Vagina (tissue), 2 donors: ENCODE measurements around the gene ARHGEF40.
A peak's percentile ranks its signal among the peaks of the same experiment; 100 is the strongest.

Experiments
- POLR2A ChIP-seq, 2 donors: fragments of 450-650 bp; IDR thresholded peaks; one replicate each; pipeline ENCODE4 v1.6.1; 2017; ENCODE audit warnings: antibody characterized with exemption in 2 of 2, mild to moderate bottlenecking in 2 of 2, moderate library complexity in 2 of 2
- POLR2AphosphoS5 ChIP-seq, 2 donors: sonication (generic); formaldehyde crosslinking; IDR thresholded peaks; one replicate each; pipeline ENCODE4 v1.9.0; 2017; ENCODE audit warnings: antibody characterized with exemption in 2 of 2, mild to moderate bottlenecking in 2 of 2, low read depth in 1 of 2; ENCODE audit not compliant: insufficient read depth in 1 of 2
- TF ChIP-seq, protein P1 (sequence below), 3 experiments: fragments of 450-650 bp in 2 of 3; fragments of 200-600 bp in 1 of 3; sonication (generic) in 1 of 3; IDR thresholded peaks; one replicate each; pipeline ENCODE4 v1.5.1; 2017 to 2019; ENCODE audit warnings: antibody characterized with exemption in 3 of 3, mild to moderate bottlenecking in 2 of 3, moderate library complexity in 2 of 3

DNA sequence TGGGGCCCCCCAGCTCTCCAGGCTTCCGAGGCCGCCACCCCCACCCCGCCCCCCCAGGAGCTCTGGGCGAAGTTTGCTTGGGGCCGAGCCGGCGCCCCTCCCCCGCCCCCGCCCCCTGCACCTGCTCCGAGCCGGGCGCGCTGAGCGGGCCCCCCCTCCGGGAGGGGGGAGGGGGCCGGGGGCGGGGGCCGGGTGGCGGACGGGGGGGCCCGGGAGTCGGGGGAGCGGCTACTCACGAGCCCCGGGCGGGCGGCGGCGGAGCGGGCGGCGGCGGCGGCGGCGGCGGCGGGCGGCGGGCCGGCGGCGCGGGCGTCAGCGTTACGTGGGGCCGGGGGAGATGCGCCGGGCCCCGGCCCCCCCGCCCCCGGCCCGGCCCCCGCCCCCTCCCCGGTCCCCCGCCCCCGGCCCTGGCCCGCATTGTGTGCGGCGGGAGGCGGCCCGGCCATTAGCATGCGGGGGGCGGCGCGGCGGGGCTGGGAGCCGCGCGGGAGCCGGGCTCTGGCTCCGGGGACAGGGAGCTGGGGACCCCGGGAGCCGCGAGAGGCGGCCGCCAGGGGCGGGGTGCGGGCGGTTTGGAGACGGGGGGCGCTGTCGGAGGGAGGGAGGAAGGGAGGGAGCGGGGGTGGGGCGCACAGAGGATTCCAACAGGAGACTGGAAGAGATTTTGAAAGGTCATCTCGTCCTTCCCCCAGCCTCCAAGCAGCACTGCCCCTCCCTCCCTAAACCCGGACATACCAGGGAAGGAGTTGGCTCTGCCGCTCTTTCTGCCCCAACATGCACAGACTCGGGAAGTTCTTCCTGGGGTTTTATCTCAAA, 28.2 kb downstream of the ARHGEF40 start, which contains the start of gene ZNF219:
- TF ChIP-seq, protein P1, sequence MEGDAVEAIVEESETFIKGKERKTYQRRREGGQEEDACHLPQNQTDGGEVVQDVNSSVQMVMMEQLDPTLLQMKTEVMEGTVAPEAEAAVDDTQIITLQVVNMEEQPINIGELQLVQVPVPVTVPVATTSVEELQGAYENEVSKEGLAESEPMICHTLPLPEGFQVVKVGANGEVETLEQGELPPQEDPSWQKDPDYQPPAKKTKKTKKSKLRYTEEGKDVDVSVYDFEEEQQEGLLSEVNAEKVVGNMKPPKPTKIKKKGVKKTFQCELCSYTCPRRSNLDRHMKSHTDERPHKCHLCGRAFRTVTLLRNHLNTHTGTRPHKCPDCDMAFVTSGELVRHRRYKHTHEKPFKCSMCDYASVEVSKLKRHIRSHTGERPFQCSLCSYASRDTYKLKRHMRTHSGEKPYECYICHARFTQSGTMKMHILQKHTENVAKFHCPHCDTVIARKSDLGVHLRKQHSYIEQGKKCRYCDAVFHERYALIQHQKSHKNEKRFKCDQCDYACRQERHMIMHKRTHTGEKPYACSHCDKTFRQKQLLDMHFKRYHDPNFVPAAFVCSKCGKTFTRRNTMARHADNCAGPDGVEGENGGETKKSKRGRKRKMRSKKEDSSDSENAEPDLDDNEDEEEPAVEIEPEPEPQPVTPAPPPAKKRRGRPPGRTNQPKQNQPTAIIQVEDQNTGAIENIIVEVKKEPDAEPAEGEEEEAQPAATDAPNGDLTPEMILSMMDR (IDR thresholded peaks at IDR 0.05), result no peak
- TF ChIP-seq POLR2AphosphoS5 (IDR thresholded peaks at IDR 0.05; ENCODE audit: insufficient read depth in 1 of 2, low read depth in 1 of 2) (peak; percentile 19 to 33), POLR2A (IDR thresholded peaks at IDR 0.05) (peak in 1 of 2 donors; percentile 24)
